Vagina (tissue), 2 donors: ENCODE results near the gene ATP2A3. TPM values are rescaled to one million over a fixed set of nuclear protein-coding genes. Genes with fewer than 3 reads are reported as not detected.
A peak's percentile ranks its signal among the peaks of the same experiment; 100 is the strongest.

Source experiments
- DNase-seq, 2 donors: peaks; one replicate each; pipeline ENCODE4 v3.0.0-alpha.2; 2017; ENCODE audit errors: extremely low spot score in 2 of 2
- H3K27ac ChIP-seq: fragments of 200-600 bp; sonication (generic); one replicate; pipeline ENCODE4 v1.5.1; 2019
- H3K27me3 ChIP-seq: fragments of 200-600 bp; sonication (generic); one replicate; pipeline ENCODE4 v1.5.1; 2019
- H3K36me3 ChIP-seq, 2 donors: fragments of 200-600 bp; sonication (generic); one replicate each; pipeline ENCODE4 v1.5.1; 2017 to 2019
- H3K4me1 ChIP-seq: fragments of 200-600 bp; sonication (generic); one replicate; pipeline ENCODE4 v1.5.1; 2019
- H3K4me3 ChIP-seq, 2 donors: fragments of 200-600 bp; sonication (generic); 1 replicate in 1 of 2; 2 replicates in 1 of 2; pipeline ENCODE4 v1.5.1; 2016 to 2019
- H3K9me3 ChIP-seq: fragments of 200-600 bp; sonication (generic); one replicate; pipeline ENCODE4 v1.5.1; 2019
- POLR2A ChIP-seq, 2 donors: fragments of 450-650 bp; IDR thresholded peaks; one replicate each; pipeline ENCODE4 v1.6.1; 2017; ENCODE audit warnings: antibody characterized with exemption in 2 of 2, mild to moderate bottlenecking in 2 of 2, moderate library complexity in 2 of 2
- POLR2AphosphoS5 ChIP-seq, 2 donors: sonication (generic); formaldehyde crosslinking; IDR thresholded peaks; one replicate each; pipeline ENCODE4 v1.9.0; 2017; ENCODE audit warnings: antibody characterized with exemption in 2 of 2, mild to moderate bottlenecking in 2 of 2, low read depth in 1 of 2; ENCODE audit not compliant: insufficient read depth in 1 of 2
- intact Hi-C: fragments of 100-400 bp; cut with DNase I; formaldehyde crosslinking; loops from one replicate; pipeline ENCODE4 v1.15.1; 2023
- total RNA-seq: library from RNA; depleted of rRNA; stranded (reverse); fragments of >200 nt; gene quantifications from one replicate; pipeline ENCODE4 v1.2.3, GENCODE V29; 2016
- TF ChIP-seq, protein P1 (sequence below), 3 experiments: fragments of 450-650 bp in 2 of 3; fragments of 200-600 bp in 1 of 3; sonication (generic) in 1 of 3; IDR thresholded peaks; one replicate each; pipeline ENCODE4 v1.5.1; 2017 to 2019; ENCODE audit warnings: antibody characterized with exemption in 3 of 3, mild to moderate bottlenecking in 2 of 3, moderate library complexity in 2 of 3

Gene ATP2A3
- total RNA-seq = 15.5 TPM

DNA sequence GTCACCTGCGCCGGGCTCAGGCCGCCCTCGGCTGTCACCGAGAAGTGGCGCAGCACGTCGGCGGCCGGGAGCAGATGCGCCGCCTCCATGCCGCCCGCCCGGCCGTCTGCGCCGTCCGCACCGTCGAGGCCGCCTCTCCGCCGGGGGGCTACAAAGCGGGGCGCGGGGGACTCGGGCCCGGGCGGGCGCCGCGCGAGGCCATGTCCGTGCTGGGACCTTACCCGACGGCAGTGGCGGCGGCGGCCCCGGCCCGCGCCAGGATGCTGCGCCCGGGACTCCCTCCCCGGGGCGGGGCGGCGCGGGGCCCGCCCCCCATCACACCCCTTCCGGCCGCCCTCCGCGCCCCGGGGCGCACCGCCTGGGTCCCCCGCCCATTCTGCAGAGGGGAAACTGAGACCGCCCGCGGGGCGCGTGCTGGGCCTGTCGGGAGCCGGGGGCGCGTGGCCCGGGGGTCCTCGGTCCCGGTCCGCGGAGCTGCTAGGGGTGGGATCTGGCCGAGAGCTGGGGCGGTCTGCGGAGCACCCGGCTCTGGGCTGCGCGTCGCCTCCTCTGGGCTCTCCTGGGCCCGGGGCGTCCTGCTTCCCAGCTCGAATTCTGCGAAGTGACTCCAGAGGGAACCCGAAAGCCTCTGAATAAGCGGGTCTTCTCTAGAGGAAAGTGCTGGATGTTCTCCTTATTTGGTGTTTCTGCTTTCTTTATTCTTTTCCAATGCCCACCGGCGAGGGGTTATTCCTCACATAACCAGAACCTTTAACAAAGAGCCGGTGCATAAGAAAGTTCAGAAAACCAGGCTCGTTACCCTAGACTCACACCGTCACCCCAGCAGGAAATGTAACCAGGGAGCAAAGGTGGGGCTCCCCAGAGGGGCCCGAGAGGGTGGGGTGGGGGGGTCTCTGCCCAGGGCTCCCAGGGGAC lies at the start of gene ATP2A3:
Gene ATP2A3 (minus strand): TSS at position 235 of the 915 bp plus-strand sequence. CDS start 146 bp downstream, at position 89.
- peak within 1 kb of the TSS; percentile 21 for H3K27ac ChIP-seq
- no peaks in the 10 kb centered on the region for H3K9me3 ChIP-seq
- intact Hi-C loops = no loop called here
- H3K4me1 ChIP-seq = peaks cover 15% of the 10 kb centered on the region
- DNase-seq = no peak
- no peaks in the 10 kb centered on the region for H3K27me3 ChIP-seq
- H3K36me3 ChIP-seq = no peaks in the 10 kb centered on the region
- peak within 1 kb of the TSS; percentile 45 to 56 for H3K4me3 ChIP-seq
- TF ChIP-seq, protein P1, sequence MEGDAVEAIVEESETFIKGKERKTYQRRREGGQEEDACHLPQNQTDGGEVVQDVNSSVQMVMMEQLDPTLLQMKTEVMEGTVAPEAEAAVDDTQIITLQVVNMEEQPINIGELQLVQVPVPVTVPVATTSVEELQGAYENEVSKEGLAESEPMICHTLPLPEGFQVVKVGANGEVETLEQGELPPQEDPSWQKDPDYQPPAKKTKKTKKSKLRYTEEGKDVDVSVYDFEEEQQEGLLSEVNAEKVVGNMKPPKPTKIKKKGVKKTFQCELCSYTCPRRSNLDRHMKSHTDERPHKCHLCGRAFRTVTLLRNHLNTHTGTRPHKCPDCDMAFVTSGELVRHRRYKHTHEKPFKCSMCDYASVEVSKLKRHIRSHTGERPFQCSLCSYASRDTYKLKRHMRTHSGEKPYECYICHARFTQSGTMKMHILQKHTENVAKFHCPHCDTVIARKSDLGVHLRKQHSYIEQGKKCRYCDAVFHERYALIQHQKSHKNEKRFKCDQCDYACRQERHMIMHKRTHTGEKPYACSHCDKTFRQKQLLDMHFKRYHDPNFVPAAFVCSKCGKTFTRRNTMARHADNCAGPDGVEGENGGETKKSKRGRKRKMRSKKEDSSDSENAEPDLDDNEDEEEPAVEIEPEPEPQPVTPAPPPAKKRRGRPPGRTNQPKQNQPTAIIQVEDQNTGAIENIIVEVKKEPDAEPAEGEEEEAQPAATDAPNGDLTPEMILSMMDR (IDR thresholded peaks at IDR 0.05) = no peak

DNA sequence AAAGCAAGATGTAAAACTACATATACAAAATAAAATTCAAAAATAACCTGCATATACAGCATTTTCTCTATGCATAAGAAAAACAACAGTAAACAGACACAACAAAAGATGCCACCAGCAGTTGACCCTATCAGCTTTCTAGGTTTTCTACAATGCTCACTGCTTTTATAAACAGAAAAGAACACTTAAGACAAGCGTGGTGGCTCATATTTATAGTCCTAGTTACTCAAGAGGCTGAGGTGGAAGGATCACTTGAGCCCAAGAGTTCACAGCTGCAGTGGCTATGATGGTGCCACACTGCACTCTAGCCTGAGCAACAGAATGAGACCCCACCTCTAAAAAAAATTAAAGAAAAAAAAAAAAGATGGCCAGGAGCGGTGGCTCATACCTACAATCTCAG lies 46.5 kb upstream of the ATP2A3 start:
- H3K9me3 ChIP-seq = no peaks in the 10 kb centered on the region
- H3K4me3 ChIP-seq = no peak overlapping the region
- no peaks in the 10 kb centered on the region for H3K27me3 ChIP-seq
- intact Hi-C loops = no loop called here
- no peak for DNase-seq
- peaks cover 5 to 83% of the 10 kb centered on the region in 2 donors for H3K36me3 ChIP-seq
- no peak overlapping the region for H3K27ac ChIP-seq
- no peak for TF ChIP-seq POLR2A (IDR thresholded peaks at IDR 0.05)
- no peak for TF ChIP-seq POLR2AphosphoS5 (IDR thresholded peaks at IDR 0.05; ENCODE audit: insufficient read depth in 1 of 2, low read depth in 1 of 2)
- TF ChIP-seq, protein P1 (IDR thresholded peaks at IDR 0.05) = no peak
- no peaks in the 10 kb centered on the region for H3K4me1 ChIP-seq

- H3K4me1 ChIP-seq = peaks cover 7% of the 10 kb centered on the region
- H3K4me3 ChIP-seq = no peak overlapping the region
- peaks cover 5 to 70% of the 10 kb centered on the region in 2 donors for H3K36me3 ChIP-seq
- no peaks in the 10 kb centered on the region for H3K27me3 ChIP-seq
- no peaks in the 10 kb centered on the region for H3K9me3 ChIP-seq
- intact Hi-C loops = loop anchor here (2.0 to 5.0 kb wide), 2 partner anchors 94 to 142 kb away; no protein-coding TSS in a partner anchor
- no peak overlapping the region for H3K27ac ChIP-seq
- TF ChIP-seq, protein P1 (IDR thresholded peaks at IDR 0.05) = no peak
- TF ChIP-seq POLR2AphosphoS5 (IDR thresholded peaks at IDR 0.05; ENCODE audit: insufficient read depth in 1 of 2, low read depth in 1 of 2) (no peak), POLR2A (IDR thresholded peaks at IDR 0.05) (no peak)
- DNase-seq = no peak
Measured at GRCh38 chr17:4009186-4009785, 45.0 kb upstream of the ATP2A3 start.

DNA sequence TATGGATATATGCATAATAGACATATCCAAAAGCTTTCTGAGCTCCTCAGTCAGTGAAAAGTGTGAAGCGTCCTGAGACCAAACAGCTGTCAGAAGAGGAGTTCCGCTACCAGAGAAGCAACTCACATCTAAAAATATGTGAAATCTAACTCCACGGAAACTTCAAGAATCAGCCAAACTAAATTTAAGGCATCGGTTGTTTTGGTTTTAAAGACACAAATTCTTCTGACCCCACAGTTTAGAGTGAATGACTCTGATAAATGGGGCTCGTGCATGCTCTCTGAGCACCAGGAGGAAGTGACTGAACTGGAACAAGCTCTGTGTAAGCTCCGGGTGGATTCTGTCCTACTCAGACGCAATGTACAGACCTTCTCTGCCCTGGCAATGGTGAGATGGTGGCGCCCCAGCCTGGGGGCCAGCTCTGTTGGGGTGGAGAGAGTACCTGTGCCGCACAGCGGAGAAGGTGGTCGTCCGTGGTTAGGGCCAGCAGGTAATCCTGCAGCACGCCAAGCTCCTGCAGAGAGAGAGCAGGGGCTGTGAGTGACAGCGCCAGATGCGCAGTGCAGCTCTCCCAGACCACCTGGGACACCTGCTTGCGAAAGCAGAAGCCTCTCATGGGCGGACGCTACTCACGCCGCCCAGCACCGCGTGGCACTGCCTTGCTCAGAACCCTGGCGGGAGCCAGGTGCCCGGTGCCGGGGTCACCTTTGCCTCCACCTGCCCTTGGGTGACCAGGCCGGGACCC lies 44.4 kb upstream of the ATP2A3 start:
- Histone ChIP-seq H3K27ac (no peak overlapping the region), H3K4me1 (peaks cover 14% of the 10 kb centered on the region)
- intact Hi-C loops = loop anchor here (2.0 to 5.0 kb wide), 2 partner anchors 94 to 141 kb away; no protein-coding TSS in a partner anchor

More for the DNA sequence above, 44.4 kb upstream of the ATP2A3 start:
- no peak for DNase-seq
- Histone ChIP-seq H3K27me3 (no peaks in the 10 kb centered on the region), H3K4me3 (no peak overlapping the region), H3K36me3 (peaks cover 0 to 63% of the 10 kb centered on the region in 2 donors), H3K9me3 (no peaks in the 10 kb centered on the region)
- TF ChIP-seq, protein P1 (IDR thresholded peaks at IDR 0.05) = no peak
- TF ChIP-seq POLR2A (IDR thresholded peaks at IDR 0.05) (no peak), POLR2AphosphoS5 (IDR thresholded peaks at IDR 0.05; ENCODE audit: insufficient read depth in 1 of 2, low read depth in 1 of 2) (no peak)
